Esophagus muscularis mucosa (tissue), 4 donors: ENCODE measurements around the gene OR11A1. TPM values are rescaled to one million over a fixed set of nuclear protein-coding genes. Genes with fewer than 3 reads are reported as not detected.
A peak's percentile ranks its signal among the peaks of the same experiment; 100 is the strongest.

Source experiments
- DNase-seq: peaks from one replicate; pipeline ENCODE4 v3.0.0-alpha.2; 2017; ENCODE audit errors: extremely low spot score
- H3K27ac ChIP-seq, 4 donors: fragments of 200-600 bp; sonication (generic); replicated peaks in 1 of 4; 1 replicate in 3 of 4; 2 replicates in 1 of 4; pipeline ENCODE4 v1.5.1; 2016 to 2019; ENCODE audit warnings: mild to moderate bottlenecking in 1 of 4
- H3K27me3 ChIP-seq, 4 donors: fragments of 200-600 bp; sonication (generic); one replicate each; pipeline versions ENCODE4 v1.5.1 to v1.6.0; 2016 to 2019
- H3K36me3 ChIP-seq, 4 donors: fragments of 200-600 bp; sonication (generic); one replicate each; pipeline ENCODE4 v1.5.1; 2016 to 2019
- H3K4me1 ChIP-seq, 4 donors: fragments of 200-600 bp; sonication (generic); one replicate each; pipeline ENCODE4 v1.5.1; 2016 to 2019
- H3K4me3 ChIP-seq, 4 donors: fragments of 200-600 bp; sonication (generic); 1 replicate in 2 of 4; 2 replicates in 2 of 4; pipeline ENCODE4 v1.5.1; 2016 to 2019; ENCODE audit warnings: mild to moderate bottlenecking in 4 of 4, moderate library complexity in 1 of 4
- H3K9me3 ChIP-seq, 4 donors: fragments of 200-600 bp; sonication (generic); 1 replicate in 3 of 4; 2 replicates in 1 of 4; pipeline ENCODE4 v1.5.1; 2016 to 2019
- CTCF ChIP-seq, 3 experiments: fragments of 200-600 bp in 2 of 3; fragments of 450-650 bp in 1 of 3; sonication (generic) in 2 of 3; IDR thresholded peaks; one replicate each; pipeline ENCODE4 v1.5.1; 2017 to 2019; ENCODE audit warnings: antibody characterized with exemption in 3 of 3, mild to moderate bottlenecking in 2 of 3, moderate library complexity in 1 of 3
- EP300 ChIP-seq: sonication (generic); formaldehyde crosslinking; IDR thresholded peaks from one replicate; pipeline ENCODE4 v1.6.1; 2017; ENCODE audit warnings: antibody characterized with exemption
- POLR2A ChIP-seq: fragments of 450-650 bp; IDR thresholded peaks from one replicate; pipeline ENCODE4 v1.6.1; 2017; ENCODE audit warnings: antibody characterized with exemption, moderate library complexity, mild to moderate bottlenecking, low read depth
- POLR2AphosphoS5 ChIP-seq, 2 donors: sonication (generic); formaldehyde crosslinking; IDR thresholded peaks; one replicate each; pipeline ENCODE4 v1.6.1; 2017; ENCODE audit warnings: antibody characterized with exemption in 2 of 2
- WGBS: methylation state at CpG from one replicate; pipeline ENCODE4 v1.1.5; 2018; 5-methylcytosine and 5-hydroxymethylcytosine counted together
- intact Hi-C: fragments of 100-400 bp; cut with DNase I; formaldehyde crosslinking; loops from one replicate; pipeline ENCODE4 v1.15.1; 2023
- total RNA-seq, 4 donors: library from RNA; depleted of rRNA; stranded (reverse); fragments of >200 nt; gene quantifications; one replicate each; pipeline versions ENCODE4 v1.1.0 to v1.2.1, GENCODE V29; 2016

Gene OR11A1
- not detected for total RNA-seq

- WGBS: 58% methylated on average over 2 of the region's 2 CpGs
- peaks cover 0 to 5% (median 0%) of the 10 kb centered on the region in 4 donors for H3K27me3 ChIP-seq
Measured at GRCh38 chr6:29456971-29457370, at the start of gene OR11A1, which contains the start of gene OR2H1. OR11A1 (minus strand) TSS chr6:29457071; CDS start chr6:29427641, 29,430 bp downstream. OR2H1 (plus strand) TSS chr6:29457155; CDS start chr6:29461770, 4,615 bp downstream.

GRCh38 chr6:29506446-29507067 lies 49.7 kb upstream of the OR11A1 start:
- Histone ChIP-seq H3K4me1 (no peaks in the 10 kb centered on the region), H3K27ac (no peak overlapping the region), H3K9me3 (no peaks in the 10 kb centered on the region), H3K27me3 (peaks cover 0 to 13% (median 0%) of the 10 kb centered on the region in 4 donors), H3K36me3 (no peaks in the 10 kb centered on the region), H3K4me3 (no peak overlapping the region)
- TF ChIP-seq POLR2AphosphoS5 (IDR thresholded peaks at IDR 0.05): no peak
- no peak for TF ChIP-seq POLR2A
- no peak for TF ChIP-seq EP300
- TF ChIP-seq CTCF (IDR thresholded peaks at IDR 0.05): no peak
- 64% methylated on average over 5 of the region's 11 CpGs for WGBS
- intact Hi-C loops: no loop called here
- DNase-seq: peak; percentile 85

More at GRCh38 chr6:29456971-29457370, at the start of gene OR11A1, which contains the start of gene OR2H1:
- intact Hi-C loops: no loop called here
- TF ChIP-seq EP300: no peak
- no peak for TF ChIP-seq POLR2AphosphoS5 (IDR thresholded peaks at IDR 0.05)
- no peak for TF ChIP-seq POLR2A
- TF ChIP-seq CTCF (IDR thresholded peaks at IDR 0.05): no peak
- Histone ChIP-seq H3K27ac (no peak within 1 kb of the TSS), H3K4me1 (no peaks in the 10 kb centered on the region), H3K4me3 (no peak within 1 kb of the TSS), H3K9me3 (no peaks in the 10 kb centered on the region), H3K36me3 (no peaks in the 10 kb centered on the region)
- no peak for DNase-seq

- H3K4me3 ChIP-seq: no peak overlapping the region
- 79% methylated on average over 3 of the region's 3 CpGs for WGBS
- intact Hi-C loops: no loop called here
- no peaks in the 10 kb centered on the region for H3K36me3 ChIP-seq
- peak; percentile 78 for DNase-seq
- H3K27ac ChIP-seq: no peak overlapping the region
- TF ChIP-seq CTCF (IDR thresholded peaks at IDR 0.05) (no peak), POLR2AphosphoS5 (IDR thresholded peaks at IDR 0.05) (no peak), EP300 (no peak), POLR2A (no peak)
- peaks cover 0 to 21% (median 0%) of the 10 kb centered on the region in 4 donors for H3K27me3 ChIP-seq
- no peaks in the 10 kb centered on the region for H3K4me1 ChIP-seq
- no peaks in the 10 kb centered on the region for H3K9me3 ChIP-seq
Measured at GRCh38 chr6:29505808-29506207, 48.9 kb upstream of the OR11A1 start.

- no peak overlapping the region for H3K27ac ChIP-seq
Measured at GRCh38 chr6:29504961-29505360, 48.1 kb upstream of the OR11A1 start.

More at GRCh38 chr6:29504961-29505360, 48.1 kb upstream of the OR11A1 start:
- Histone ChIP-seq H3K4me1 (no peaks in the 10 kb centered on the region), H3K9me3 (no peaks in the 10 kb centered on the region), H3K27me3 (peaks cover 0 to 29% (median 0%) of the 10 kb centered on the region in 4 donors), H3K4me3 (no peak overlapping the region), H3K36me3 (no peaks in the 10 kb centered on the region)
- intact Hi-C loops: no loop called here
- no peak for TF ChIP-seq CTCF (IDR thresholded peaks at IDR 0.05)
- 60% methylated on average over 2 of the region's 2 CpGs for WGBS
- DNase-seq: peak; percentile 64
